ENCODE data around the gene TANC1. TPM values are rescaled to one million over a fixed set of nuclear protein-coding genes. Genes with fewer than 3 reads are reported as not detected.

Gene TANC1
- total RNA-seq, 2 donors from 2014 or later: 2.9 to 9.5 TPM

DNA sequence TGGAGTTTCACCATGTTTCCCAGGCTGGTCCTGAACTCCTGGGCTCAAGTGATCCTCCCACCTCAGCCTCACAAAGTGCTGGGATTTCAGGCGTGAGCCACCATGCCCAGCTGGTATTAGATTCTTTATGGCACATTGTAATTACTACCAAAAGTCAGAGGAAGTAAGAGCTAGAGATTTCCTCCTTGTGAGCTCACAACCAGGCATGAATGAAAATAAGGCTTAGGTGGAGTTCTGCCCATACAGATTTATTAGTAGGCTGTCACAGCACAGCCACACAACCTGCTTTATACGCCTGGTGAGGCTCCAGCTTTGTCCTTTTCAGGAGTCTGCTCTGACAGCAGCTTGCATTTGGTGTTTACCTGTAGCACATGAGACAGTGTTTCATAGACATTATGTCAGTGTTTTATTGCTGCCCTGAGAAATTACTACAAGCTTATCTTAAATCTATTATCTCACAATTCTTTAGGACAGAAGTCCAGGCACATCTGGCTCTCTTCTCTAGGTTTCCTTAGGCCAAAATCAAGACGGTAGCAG is 156.6 kb downstream of the TANC1 start:
- TF ChIP-seq CTCF (conservative IDR thresholded peaks at IDR 0.05): no peak
- Mint-ChIP-seq H3K4me3 (no peak overlapping the region), H3K27ac (no peak overlapping the region), H3K36me3 (ENCODE audit: low read depth) (no peaks in the 10 kb centered on the region), H3K9me3 (no peaks in the 10 kb centered on the region), H3K27me3 (ENCODE audit: insufficient read depth) (no peaks in the 10 kb centered on the region), H3K4me1 (peaks cover 8% of the 10 kb centered on the region)
- no peak for DNase-seq
- H3K4me3 ChIP-seq (ENCODE audit: low read length): no peak overlapping the region
- H3K36me3 ChIP-seq (ENCODE audit: control insufficient read depth, insufficient read depth, low read length): peaks cover 25% of the 10 kb centered on the region
- peaks cover 3% of the 10 kb centered on the region for H3K4me1 ChIP-seq (ENCODE audit: control insufficient read depth, insufficient read depth, low read length)
- H3K27me3 ChIP-seq (ENCODE audit: control insufficient read depth, insufficient read depth, low read length, poor library complexity, severe bottlenecking): no peaks in the 10 kb centered on the region
- no peak overlapping the region for H3K27ac ChIP-seq (ENCODE audit: low read depth, low read length)
- WGBS, 2 experiments (ENCODE audit: insufficient coverage in 1 of 2, insufficient read length in 1 of 2): 90 to 92% methylated on average over 2 to 3 of the region's 3 CpGs
- H3K9me3 ChIP-seq (ENCODE audit: control insufficient read depth, low read length): peaks cover 6% of the 10 kb centered on the region
- no peak overlapping the region for H3K9ac ChIP-seq (ENCODE audit: extremely low read depth, low read length, poor library complexity, severe bottlenecking)

- 87 to 92% methylated on average over 3 to 4 of the region's 4 CpGs for WGBS, 2 experiments (ENCODE audit: insufficient coverage in 1 of 2, insufficient read length in 1 of 2)
- H3K4me1 Mint-ChIP-seq: peaks cover 8% of the 10 kb centered on the region
- TF ChIP-seq CTCF (conservative IDR thresholded peaks at IDR 0.05): no peak
- H3K4me3 Mint-ChIP-seq: no peak overlapping the region
- no peaks in the 10 kb centered on the region for H3K27me3 Mint-ChIP-seq (ENCODE audit: insufficient read depth)
- H3K4me3 ChIP-seq (ENCODE audit: low read length): no peak overlapping the region
- no peak overlapping the region for H3K27ac Mint-ChIP-seq
- H3K27ac ChIP-seq (ENCODE audit: low read depth, low read length): no peak overlapping the region
- H3K36me3 ChIP-seq (ENCODE audit: control insufficient read depth, insufficient read depth, low read length): peaks cover 20% of the 10 kb centered on the region
- H3K9me3 Mint-ChIP-seq: no peaks in the 10 kb centered on the region
- H3K4me1 ChIP-seq (ENCODE audit: control insufficient read depth, insufficient read depth, low read length): peaks cover 3% of the 10 kb centered on the region
- no peaks in the 10 kb centered on the region for H3K36me3 Mint-ChIP-seq (ENCODE audit: low read depth)
- DNase-seq: no peak
- no peak overlapping the region for H3K9ac ChIP-seq (ENCODE audit: extremely low read depth, low read length, poor library complexity, severe bottlenecking)
- H3K27me3 ChIP-seq (ENCODE audit: control insufficient read depth, insufficient read depth, low read length, poor library complexity, severe bottlenecking): no peaks in the 10 kb centered on the region
- peaks cover 6% of the 10 kb centered on the region for H3K9me3 ChIP-seq (ENCODE audit: control insufficient read depth, low read length)
These were observed 157.4 kb downstream of the TANC1 start for GRCh38 chr2:159125858-159126257.

DNA sequence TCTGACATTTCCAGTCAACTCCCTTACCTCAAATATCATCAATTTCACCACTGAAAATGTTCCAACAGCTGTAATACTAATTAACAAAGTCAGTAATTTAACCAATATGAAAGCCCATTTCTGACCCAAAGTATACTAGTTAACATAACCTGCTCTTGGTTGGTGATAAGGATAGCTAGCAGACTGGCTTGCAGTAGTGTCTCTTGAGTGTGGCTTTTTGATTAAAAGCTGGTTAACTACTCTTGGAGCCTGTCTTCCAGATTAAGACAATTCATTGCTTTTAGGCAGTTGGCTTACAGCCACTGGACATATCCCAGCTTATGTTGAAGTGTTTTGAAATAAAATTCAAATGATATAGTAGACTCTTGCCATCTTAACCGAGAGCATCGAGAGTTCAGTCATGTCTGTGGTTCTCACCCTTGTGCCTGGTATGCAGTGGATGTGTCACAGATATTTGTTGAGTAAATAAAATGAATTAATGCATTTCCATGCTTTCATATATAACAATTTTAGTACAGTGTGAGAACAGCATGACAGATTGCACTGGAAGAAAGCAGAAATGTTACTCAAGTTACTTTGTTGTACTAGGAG is 158.1 kb downstream of the TANC1 start:
- H3K4me3 ChIP-seq (ENCODE audit: low read length): no peak overlapping the region
- Mint-ChIP-seq H3K27me3 (ENCODE audit: insufficient read depth) (no peaks in the 10 kb centered on the region), H3K9me3 (no peaks in the 10 kb centered on the region), H3K36me3 (ENCODE audit: low read depth) (no peaks in the 10 kb centered on the region), H3K27ac (no peak overlapping the region), H3K4me1 (peaks cover 10% of the 10 kb centered on the region), H3K4me3 (no peak overlapping the region)
- peaks cover 3% of the 10 kb centered on the region for H3K4me1 ChIP-seq (ENCODE audit: control insufficient read depth, insufficient read depth, low read length)
- H3K9ac ChIP-seq (ENCODE audit: extremely low read depth, low read length, poor library complexity, severe bottlenecking): no peak overlapping the region
- peaks cover 6% of the 10 kb centered on the region for H3K9me3 ChIP-seq (ENCODE audit: control insufficient read depth, low read length)
- 73% methylated on average over 2 of the region's 2 CpGs; no CpG with 5 or more reads in 1 of the 2 experiments for WGBS, 2 experiments (ENCODE audit: insufficient coverage in 1 of 2, insufficient read length in 1 of 2)
- no peak overlapping the region for H3K27ac ChIP-seq (ENCODE audit: low read depth, low read length)
- DNase-seq: no peak
- H3K36me3 ChIP-seq (ENCODE audit: control insufficient read depth, insufficient read depth, low read length): peaks cover 17% of the 10 kb centered on the region
- no peaks in the 10 kb centered on the region for H3K27me3 ChIP-seq (ENCODE audit: control insufficient read depth, insufficient read depth, low read length, poor library complexity, severe bottlenecking)
- TF ChIP-seq CTCF (conservative IDR thresholded peaks at IDR 0.05): no peak
